Erythroblast (primary cell): Measurements from ENCODE around the gene ADAMTSL2.

Source experiments
- GATA1 ChIP-seq: IDR thresholded peaks from 2 replicates; pipeline ENCODE4 v1.6.1; 2011; ENCODE audit warnings: low read depth, mild to moderate bottlenecking, control low read depth, low read length, moderate library complexity
- POLR2A ChIP-seq: IDR thresholded peaks from 2 replicates; pipeline ENCODE4 v1.6.1; 2011; ENCODE audit warnings: mild to moderate bottlenecking, low read length

DNA sequence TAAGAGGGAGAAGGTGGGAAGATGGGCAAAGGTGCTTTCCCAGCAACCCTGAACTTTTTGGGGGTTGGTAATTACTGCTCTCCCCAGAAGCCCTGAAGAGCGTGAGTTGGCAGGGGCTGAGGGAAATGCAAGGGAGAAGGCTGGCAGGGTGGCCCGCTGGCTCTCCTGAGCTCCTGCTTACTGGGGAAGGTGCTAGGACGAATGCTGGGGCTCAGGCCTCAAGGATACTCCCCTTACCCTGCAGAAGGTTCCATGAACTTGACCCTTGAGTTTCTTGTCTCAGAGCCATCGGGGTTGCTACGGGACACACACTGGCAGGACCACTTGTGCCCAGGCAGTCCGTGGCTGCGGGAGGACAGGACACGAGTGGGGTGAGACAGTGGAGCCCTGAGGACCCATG lies 73.5 kb downstream of the ADAMTSL2 start:
- TF ChIP-seq GATA1 (no peak), POLR2A (no peak)
